HG02763 (cell line): ENCODE results near the gene PLAGL2.

Experiments used
- ATAC-seq: cut with Tn5 transposase; IDR thresholded peaks from one replicate; pipeline ENCODE4 v1.9.1; 2021; ENCODE audit warnings: mild to moderate bottlenecking, moderate library complexity; ENCODE audit not compliant: unreplicated experiment

The PLAGL2 gene

DNA sequence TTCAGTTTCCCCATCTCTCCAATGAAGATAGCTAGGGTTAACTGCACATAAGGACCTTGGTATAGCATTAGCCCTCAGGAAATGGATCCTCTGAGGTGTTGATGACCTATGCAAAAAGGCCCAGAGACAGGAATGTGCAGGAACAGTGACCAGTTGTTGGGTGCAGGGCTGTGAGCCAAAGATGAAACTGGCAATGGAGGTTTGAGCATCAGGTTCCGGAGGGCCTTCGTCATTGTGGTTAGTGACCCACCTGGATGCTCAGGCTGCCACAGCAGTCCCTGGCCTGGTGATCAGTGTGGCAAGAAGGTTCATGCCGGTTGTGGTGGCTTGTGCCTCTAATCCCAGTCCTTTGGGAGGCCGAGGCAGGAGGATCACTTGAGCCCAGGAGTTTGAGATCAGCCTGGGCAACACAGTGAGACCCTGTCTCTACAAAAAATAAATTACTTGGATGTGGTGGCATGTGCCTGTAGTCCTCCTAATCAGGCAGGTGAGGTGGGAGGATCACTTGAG, 54.3 kb downstream of the PLAGL2 start:
- ATAC-seq = no peak

DNA sequence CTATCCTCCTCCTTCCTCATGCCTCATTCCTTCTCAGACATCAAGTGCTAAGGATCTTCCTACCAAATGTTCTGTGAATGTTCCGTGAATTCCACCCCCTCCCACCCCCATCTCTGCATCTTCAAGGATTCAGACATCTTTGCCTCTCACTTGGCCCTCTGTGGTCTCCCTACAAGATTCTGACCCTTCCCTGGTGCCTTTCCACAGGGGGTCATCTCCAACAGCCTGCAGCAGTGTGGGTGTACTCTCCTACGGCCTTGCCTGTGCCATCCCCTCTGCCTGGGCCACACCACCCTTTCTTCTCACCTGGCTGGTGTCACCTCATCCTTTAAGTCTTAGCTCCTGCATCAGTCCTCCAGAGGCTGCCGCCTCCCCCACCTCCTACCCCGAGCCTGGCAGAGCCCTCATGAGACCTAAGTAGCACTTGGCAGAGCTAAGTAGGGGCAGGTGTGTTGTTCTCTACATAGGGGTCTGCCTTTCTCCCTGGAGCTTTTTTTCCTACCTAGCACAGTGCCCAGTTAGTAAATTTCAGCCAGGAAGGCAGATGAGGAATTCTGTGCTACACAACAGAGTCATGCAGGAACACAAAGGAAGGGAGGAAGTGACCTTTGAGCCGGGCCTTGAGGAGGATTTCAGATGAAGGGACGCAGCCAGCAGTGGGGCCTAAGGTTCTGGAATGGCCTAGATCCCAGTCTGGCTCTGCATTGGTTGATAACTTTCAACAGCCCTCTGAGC, 55.0 kb downstream of the PLAGL2 start:
- ATAC-seq = no peak

DNA sequence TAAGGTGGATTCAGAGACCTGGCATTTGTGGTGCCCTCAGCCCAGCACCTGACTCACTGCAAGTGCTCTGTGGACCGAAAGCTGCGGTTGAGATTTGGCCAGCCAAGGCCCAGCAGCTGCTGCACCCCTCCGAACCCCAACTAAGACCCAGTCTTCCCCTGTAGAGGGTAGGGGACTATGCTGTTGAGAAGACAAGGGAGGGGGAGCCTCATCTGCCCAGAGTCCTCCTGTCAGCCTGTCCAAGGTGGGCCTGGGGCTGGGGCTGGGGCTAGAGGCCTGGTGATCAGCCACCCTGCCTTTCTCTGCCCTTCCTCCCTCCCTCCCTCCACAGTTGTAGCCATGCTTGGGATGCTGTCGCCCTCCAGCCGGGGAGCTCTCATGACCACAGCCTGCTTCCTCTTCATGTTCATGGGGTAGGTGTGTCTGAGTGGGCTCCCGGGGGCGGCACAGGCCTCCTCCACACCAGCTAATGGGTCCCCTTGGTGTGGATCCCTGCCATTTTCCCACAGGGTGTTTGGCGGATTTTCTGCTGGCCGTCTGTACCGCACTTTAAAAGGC, 57.2 kb downstream of the PLAGL2 start:
- ATAC-seq = no peak

DNA sequence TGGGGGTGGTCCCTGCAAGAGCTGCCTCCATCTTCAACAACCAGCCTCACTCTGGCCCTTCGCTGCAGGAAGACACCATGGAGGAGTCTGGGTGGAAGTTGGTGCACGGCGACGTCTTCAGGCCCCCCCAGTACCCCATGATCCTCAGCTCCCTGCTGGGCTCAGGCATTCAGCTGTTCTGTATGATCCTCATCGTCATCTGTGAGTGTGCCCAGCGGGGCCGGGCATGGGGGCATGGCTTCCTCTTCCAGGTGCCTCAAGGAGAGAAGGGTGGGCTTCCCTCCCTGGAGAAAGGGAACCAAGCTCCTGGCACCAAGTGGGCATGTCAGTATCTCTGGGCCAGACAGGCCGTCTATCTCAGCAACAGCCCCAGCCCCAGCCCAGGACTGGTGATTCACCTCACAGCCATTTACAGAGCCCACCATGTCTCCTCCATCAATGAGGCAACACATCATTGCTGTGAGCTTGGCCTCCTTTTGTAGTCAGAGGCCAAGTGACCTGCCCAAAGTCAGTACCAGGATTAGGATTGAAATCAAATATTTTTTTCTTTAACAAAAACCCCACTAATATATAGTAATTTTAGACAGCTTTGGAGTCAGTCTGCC, 57.9 kb downstream of the PLAGL2 start:
- no peak for ATAC-seq

GRCh38 chr20:32144898-32145662, 62.5 kb downstream of the PLAGL2 start:
- no peak for ATAC-seq

DNA sequence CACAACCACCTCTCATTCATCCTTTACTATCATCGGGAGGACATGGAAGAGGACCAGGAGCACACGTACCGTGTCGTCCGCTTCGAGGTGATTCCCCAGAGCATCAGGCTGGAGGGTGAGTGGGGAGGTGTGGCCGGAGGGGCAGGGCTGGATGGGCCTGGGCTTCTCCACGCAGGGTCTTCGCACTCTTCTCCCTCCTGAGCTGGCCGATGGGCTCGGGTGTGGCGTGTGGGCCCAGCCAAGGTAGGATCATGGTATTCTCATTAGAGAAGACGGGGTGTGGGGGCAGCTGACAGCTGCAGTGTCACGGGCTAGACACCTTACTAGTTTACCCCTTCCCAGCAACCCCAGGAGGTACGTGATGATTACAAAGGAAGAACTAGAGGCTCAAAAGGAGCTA, 64.6 kb downstream of the PLAGL2 start:
- ATAC-seq = no peak
